T-helper 1 cell (primary cell): ENCODE measurements around the gene HMCN1.

ENCODE experiments used
- DNase-seq, 5 donors: peaks; one replicate each; pipeline ENCODE4 v3.0.0-alpha.2; 2012 to 2020

The HMCN1 gene

GRCh38 chr1:185972096-185972850, 238.1 kb downstream of the HMCN1 start:
- no peak for DNase-seq

- DNase-seq: no peak
Measured at GRCh38 chr1:185973645-185974044, 239.5 kb downstream of the HMCN1 start.

- DNase-seq: no peak
Measured at GRCh38 chr1:185974367-185975170, 240.4 kb downstream of the HMCN1 start.

- no peak for DNase-seq
Measured at GRCh38 chr1:185980891-185981290, 246.7 kb downstream of the HMCN1 start.

GRCh38 chr1:185984113-185984836, 250.1 kb downstream of the HMCN1 start:
- DNase-seq: no peak

- DNase-seq: peak in 1 of 5 donors; percentile 35
Measured at GRCh38 chr1:185987611-185988321, 253.6 kb downstream of the HMCN1 start.

- no peak for DNase-seq
Measured at GRCh38 chr1:185990565-185990964, 256.4 kb downstream of the HMCN1 start.

GRCh38 chr1:185991266-185991665, 257.1 kb downstream of the HMCN1 start:
- no peak for DNase-seq

GRCh38 chr1:185996211-185996610, 262.0 kb downstream of the HMCN1 start:
- no peak for DNase-seq

GRCh38 chr1:185998391-185998790, 264.2 kb downstream of the HMCN1 start:
- no peak for DNase-seq

GRCh38 chr1:186002406-186002805, 268.2 kb downstream of the HMCN1 start:
- no peak for DNase-seq

- no peak for DNase-seq
Measured at GRCh38 chr1:186009039-186009737, 275.0 kb downstream of the HMCN1 start.

- DNase-seq: no peak
Measured at GRCh38 chr1:186014370-186015037, 280.3 kb downstream of the HMCN1 start.

GRCh38 chr1:186016856-186017255, 282.7 kb downstream of the HMCN1 start:
- no peak for DNase-seq

- no peak for DNase-seq
Measured at GRCh38 chr1:186022184-186022583, 288.0 kb downstream of the HMCN1 start.

GRCh38 chr1:186026946-186027345, 292.8 kb downstream of the HMCN1 start:
- no peak for DNase-seq

- no peak for DNase-seq
Measured at GRCh38 chr1:186027621-186028020, 293.4 kb downstream of the HMCN1 start.

GRCh38 chr1:186030453-186030852, 296.3 kb downstream of the HMCN1 start:
- no peak for DNase-seq

- DNase-seq: no peak
Measured at GRCh38 chr1:186033847-186034271, 299.7 kb downstream of the HMCN1 start.

GRCh38 chr1:186042230-186042629, 308.0 kb downstream of the HMCN1 start:
- DNase-seq: no peak

GRCh38 chr1:186043296-186043695, 309.1 kb downstream of the HMCN1 start:
- no peak for DNase-seq
